Embryonic facial prominence (tissue), 1 donor: ENCODE data around the gene SLC39A12.

Source experiments
- DNase-seq: peaks from one replicate; pipeline ENCODE4 v3.0.0-alpha.2; 2016; ENCODE audit errors: extremely low spot score

SLC39A12 gene

DNA sequence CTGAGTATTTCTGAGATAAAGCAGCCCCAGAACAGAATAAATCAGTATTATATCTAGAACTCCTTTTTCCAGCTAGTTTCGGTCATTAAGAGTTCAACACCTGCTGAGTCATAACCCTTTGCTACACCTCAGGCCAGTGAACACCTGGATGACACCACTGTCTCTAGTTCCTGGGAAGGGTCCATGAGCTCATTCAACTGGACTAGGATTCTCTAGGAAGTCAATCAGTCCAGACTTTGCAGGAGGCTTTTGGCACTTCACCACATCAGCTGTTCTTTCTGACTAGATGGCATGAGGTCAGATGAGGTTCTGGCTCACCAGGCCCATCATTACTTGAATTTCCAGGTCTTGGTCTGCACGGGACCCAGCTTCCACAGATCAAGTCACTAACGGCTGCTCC is 11.7 kb downstream of the SLC39A12 start:
- no peak for DNase-seq

DNA sequence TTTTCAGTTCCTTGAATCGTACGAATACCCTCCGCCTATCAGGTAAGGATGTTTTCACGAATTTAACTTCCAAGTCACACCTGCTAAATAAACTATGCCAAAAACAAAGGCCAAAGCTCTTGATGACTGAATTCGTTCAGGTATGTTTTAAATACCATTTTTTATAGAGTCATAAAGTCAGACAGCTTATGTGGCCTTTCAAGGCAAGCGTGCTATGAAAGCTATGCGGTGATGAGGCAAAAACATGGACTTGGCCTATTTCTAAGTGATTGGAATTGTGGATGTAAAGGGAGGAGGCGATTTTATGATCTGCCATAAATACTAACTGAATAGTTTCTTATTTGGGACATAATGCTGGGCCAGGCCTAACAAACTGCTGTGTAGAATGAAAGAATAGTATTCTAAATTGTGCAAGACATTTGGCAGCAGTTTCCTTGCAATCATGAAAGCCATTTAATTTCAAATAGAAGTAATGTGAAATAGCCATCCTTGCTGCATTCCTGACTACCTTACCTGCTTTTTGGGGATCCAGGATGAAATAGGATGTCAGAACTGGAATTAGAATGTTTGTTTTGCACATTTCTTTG is 14.0 kb downstream of the SLC39A12 start:
- no peak for DNase-seq

DNA sequence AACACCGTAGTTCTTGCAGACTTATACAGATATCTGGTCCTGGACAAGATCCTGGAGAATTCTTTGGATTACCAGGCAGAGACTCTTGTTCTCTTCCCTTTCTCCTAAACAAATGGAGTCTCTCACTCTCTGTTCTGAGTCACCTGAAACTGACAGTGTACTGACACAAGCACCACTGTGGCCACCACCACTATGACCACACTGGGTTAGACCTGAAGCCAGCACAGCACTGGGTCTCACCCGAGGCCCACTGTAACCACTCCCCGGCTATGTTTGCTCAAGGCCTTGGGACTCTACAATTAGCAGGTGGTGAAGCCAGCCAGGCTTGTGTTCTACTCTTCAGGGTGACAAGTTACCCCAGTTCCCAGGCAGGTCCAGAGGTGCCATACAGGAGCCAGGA is 22.8 kb downstream of the SLC39A12 start:
- DNase-seq: no peak

DNA sequence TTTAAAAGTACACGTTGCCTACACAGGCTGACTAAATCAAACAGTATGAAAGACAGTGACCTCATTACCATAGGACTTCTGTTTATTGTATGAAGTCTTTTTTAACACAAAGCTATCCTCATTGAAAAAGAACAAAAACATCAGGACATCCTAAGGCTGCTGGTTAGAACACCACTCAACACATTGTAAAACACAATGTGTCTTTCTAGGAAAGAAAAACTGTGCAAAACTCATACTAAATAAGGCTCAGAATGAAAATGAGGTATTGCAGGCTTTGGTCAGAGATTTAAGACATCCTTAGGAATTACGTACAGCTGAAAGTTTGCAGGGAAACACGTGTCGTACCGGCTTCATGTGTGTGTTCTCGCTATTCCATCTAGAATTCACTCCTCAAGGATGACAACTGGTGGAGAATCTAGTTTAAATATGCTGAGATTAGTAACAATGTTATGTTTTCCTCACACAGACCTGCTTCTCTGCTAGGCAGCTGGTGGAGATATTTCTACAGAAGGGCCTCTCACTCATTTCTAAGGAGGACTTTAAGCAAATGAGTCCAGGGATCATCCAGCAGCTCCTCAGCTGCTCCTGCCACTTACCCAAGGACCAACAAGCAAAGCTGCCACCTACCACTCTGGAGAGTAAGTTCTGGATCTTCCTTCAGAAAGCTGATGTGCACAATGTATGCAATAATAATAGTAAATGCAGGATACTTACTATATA is 29.3 kb downstream of the SLC39A12 start:
- DNase-seq: no peak

DNA sequence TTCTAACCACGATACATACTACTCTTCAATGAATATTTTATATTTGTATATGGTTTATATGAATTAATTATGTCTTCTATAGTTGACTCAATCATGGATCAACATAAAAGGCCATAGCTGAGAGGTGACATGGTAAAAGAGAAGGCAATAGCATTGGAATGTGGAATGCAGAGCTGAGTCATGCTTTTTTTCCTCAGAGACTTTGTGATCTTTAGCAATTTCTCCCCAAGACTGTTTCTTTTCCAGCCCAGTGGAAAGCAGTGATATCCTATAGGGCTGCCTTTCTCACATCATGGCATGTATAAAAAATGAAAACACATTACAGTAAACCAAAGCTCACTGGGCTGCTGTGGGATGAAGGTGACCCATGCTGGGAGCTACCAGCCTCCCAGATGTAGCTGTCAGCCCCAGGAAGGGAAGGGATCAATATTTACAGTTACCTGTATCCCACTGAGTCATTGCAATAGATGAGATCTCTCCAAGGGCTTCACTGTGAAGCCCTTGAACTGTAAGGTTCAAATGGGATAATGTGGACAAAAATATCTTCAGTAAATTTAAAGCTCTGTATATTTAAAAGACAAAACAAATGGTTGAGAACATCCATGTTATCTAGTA is 30.2 kb downstream of the SLC39A12 start:
- DNase-seq: no peak

DNA sequence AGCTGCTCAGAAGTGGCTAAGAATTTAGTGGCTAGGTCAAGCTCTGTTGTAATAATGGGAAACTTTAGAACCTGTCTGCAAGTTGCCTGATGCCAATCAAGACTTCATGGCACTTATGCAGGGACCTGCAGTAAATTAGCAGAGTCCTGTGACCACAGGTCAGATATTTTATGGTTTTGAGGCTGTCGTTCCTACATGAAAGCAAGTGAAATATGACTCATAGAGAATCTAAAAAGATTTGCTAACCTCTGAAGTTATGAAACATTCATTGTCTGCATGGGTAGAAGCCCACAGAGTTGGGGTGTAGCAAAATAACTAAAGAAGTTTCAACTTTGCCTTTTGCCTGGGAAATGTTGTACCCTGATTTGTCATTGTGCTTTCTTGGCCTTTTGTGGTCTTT is 32.3 kb downstream of the SLC39A12 start:
- DNase-seq: no peak

DNA sequence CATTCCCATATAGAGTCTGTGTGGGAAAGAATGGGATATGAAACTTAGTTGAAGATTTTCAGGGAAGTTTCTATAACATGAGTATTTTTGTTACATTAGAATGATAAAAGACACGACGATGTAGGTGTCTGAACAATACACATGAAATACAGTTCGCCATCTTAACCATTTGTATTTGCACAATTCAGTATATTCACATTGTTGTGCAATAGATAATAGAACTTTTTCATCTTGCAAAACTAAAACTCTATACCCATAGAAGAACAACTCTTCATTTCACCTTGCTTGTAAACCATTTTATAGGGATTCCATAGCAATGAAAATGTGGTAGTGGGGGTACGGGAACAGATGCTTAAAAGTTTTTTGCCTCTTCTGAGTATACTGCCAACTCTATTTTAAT is 32.8 kb downstream of the SLC39A12 start:
- DNase-seq: no peak

DNA sequence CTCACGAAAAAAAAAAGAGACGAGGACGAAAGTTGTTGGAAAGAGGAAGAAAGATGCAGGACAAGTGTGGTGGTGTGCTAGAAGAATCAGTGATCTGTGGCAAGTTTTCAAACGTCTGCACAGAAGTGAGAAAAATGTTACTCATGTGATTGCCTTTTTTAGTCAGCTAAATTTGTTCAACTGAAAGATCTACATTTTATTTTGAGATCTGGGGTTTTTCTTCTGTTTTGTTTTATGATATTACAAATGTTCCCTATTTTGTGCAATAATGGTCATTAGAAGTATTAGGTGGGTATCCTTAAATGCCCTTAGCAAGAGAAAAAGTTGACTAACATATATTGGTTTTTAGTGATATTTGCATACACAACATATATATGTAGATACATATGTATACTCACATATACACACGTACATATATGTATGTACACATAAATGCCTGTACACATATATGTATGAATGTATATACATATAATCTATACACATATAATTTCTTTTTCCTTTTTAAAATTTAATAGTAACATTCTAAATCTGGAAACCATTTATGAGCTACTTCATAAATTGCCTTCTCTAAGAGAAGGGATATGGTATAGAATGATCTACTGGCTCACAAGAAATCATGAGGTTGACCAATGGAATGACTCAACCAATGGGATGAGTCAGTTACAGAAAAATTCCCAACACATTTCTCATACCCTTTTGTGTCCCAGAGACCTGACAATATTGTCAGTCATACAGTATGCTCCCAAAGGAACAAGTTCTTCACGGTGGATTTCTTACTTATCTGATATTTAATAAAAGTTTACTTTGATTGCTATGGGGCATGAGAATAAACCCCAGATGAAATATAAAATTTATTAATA is 38.4 kb downstream of the SLC39A12 start:
- no peak for DNase-seq

DNA sequence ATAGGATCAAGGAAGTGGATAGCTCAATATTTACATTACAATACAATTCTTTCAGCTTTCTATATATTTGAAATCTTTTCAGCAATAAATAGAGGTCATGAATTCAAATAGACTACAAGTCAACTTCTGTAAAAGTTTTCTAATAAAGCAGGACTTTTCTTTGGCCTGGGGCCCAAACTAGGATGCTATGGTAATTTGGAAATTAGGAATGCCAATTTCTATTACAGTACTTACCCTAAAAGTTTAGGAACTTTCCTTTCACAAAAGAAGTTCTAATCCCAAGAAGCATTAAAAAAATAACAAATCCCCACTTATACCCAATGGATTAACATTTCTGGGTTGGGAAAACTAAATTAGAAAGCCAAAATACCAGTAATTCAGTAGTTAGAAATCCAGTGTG is 40.5 kb downstream of the SLC39A12 start:
- DNase-seq: no peak

DNA sequence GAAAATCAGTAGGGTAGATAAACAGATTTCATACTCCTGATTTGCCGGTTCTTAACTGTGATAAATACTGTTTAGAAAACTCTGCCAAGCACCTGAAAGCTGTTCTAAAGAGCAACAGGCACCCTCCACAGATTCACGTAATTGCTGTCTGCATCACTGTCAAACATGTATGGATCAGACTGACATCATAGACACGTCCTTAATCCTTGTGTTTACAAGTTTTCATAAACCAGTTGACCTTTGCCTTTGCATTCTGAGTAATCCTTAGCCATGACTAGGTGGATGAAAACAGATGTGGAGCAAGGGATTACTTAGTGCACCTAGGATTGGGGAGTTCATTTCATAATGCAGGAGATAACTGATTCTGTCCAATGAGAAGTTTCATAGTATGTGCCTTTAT is 41.6 kb downstream of the SLC39A12 start:
- DNase-seq: no peak

DNA sequence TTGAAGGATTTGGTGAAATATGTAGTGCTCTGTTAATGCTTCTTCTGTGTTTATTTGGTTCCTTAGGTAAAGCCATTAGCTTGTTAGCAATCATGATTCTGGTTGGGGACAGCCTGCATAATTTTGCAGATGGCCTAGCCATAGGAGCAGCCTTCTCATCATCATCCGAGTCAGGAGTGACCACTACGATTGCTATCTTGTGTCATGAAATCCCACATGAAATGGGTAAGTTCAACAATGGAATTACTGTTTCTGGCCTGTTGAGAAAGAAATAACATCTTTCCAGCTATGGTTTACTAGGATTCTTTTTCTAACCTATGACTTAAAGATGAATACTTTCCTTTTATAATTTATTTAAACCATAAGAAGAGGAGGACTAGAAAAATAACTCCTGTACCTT is 48.9 kb downstream of the SLC39A12 start:
- no peak for DNase-seq

DNA sequence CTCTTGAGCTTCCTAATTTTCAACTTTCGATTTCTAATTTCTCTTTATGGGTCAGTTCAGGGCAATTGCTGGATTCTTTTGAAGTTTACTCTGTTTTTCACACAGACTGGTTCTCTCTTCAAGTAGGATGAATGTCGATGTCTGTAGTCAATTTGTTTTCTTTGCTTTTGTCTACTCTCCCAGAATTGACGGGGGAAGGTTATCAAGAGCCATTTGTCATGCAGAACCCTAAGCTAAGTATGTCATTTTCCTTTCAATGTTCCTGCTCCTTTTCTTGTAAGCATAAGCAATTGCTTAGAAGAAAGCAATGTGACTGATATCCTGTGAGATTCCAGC is 53.7 kb downstream of the SLC39A12 start:
- no peak for DNase-seq

DNA sequence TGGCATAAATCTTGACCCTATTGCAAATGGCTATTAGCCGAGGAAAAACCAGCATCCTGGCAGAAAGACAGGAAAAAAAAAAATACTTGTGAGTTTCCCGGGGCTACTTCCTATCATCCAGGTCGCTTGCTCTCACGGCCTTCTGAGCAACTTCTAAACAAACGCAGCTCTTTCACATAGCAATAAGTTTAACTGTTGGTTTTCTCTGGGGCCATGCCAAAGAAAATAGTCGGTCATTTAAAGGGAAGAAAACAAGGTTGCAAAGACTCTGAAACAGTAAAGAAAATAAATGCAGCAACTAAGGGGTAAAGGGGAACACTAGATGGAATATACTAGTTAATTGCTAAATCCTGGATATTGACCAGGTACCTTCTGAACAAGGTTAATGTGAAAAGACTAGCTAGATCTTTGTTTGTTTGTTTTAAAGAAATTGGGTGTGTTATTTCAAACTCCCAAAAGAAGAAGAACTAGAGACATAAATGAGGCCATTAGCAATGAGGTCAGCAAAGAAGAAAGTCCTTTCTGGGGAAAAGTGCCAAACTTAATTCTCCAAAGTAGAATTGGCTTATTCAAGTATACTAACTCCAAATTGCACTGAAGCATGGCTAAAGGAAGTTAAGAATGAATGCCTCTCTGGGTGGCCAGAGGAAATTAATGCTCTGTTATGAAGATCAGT is 54.2 kb downstream of the SLC39A12 start:
- DNase-seq: no peak

DNA sequence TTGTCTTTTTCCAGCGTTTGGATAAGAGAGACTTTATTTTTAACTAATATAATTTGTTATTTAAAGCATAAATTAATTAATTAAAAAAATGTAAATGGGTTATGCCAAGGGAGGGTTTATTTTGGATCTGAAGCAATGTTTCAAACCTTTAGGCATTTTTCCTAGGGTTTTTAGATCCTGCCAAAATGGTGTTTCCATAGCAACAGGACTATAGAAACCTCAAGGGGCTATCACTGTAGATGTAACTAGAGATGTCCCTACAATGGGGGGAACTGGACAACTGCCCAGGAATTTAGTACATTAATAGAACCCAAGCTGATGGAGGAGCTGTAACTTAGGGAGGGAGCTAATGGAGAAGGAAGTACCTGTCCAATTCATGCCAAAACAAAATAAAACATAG is 57.3 kb downstream of the SLC39A12 start:
- DNase-seq: no peak

DNA sequence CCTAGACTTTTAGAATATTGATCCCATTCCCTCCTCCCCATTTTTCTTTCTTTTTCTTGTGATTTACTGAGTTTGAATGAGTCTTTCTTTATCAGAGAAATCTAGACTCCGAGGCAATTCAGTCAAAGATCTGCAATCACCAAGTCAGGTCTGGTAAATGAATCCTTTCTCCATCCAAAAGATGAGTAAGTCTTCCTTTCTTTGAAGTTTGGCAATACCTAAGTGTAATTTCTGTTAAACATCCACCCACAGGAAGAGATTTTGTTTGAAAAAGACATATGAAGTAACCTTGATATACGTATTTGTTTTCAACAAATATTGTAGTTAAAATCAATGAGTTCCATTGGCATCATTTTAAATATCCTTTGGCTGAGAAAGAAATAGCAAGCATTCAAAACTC is 58.3 kb downstream of the SLC39A12 start:
- DNase-seq: no peak

DNA sequence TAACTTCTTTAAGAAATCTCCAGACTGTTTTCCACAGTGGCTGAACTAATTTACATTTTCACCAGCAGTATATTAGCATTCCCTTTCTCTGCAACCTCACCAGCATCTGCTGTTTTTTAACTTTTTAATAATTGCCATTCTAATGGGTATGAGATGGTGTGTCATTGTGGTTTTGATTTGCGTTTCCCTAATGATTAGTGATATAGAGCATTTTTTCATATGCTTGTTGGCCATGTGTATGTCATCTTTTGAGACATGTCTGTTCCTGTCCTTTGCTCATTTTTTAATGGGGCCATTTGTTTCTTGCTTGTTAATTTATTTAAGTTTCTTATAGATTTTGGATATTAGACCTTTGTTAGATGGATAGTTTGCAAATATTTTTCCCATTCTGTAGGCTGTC is 68.8 kb downstream of the SLC39A12 start:
- DNase-seq: no peak

DNA sequence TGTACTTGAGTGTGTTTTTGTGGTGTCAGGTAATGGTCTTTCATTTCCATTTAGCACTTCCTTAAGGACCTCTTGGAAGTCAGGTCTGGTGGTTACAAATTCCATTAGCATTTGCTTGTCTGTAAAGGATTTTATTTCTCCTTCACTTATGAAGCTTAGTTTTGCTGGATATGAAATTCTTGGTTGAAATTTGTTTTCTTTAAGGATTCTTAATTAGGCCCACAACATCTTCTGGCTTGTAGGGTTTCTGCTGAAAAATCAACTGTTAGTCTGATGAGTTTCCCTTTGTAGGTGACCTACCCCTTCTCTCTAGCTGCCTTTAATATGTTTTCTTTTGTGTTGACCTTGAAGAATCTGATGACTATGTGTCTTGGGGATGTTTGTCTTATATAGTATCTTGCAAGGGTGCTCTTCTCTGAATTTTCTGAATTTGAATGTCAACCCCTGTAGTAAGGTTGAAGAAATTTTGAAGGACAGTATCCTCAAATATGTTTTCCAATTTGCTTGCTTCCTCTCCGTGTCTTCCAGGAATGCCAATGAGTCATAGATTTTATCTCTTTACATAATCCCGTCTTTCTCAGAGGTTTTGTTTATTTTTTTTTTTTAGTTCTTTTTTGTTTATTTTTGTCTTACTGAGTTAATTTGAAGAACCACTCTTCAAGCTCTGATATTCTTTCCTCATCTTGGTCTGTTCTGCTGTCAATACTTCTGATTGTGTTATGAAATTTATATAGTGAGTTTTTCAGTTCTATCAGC is 70.2 kb downstream of the SLC39A12 start:
- DNase-seq: no peak

DNA sequence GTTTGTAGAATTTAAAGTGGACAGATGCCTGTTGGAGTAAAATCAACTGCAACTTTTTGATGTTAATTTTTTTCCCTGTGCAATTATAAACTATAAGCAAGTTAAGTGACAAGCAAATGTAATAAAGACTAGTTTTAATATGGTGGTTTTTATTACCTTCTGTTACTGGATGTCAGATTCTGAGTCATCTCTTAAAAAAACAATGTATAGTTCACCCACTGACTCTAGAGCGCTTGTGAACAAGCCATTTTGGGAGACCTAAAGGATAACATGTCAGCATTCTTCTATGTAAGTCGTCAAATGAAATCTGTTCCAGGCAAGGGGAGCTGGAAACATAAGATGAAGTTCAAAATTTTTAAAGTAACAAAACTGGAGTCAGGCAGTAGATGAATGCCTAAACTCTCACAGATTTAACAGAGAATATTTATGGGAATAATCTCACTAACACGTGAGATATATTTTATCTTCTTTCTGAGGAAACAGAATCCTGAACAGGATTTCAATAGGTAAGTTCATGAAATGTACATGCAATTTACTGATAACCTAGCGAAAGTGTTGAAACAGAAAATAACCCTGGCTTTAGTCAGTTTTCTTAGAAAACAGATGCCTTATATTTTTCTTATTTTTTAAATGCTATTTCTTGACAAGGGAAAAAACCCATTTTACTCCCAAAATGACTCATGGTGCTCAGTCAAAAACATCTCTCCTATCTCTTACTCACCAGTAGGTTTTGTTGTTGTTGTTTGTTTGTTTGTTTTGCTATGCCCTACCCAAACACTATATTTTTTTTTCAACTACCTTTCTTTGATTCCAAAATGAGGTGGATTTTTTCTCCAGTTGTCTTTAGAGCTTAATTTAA is 91.7 kb downstream of the SLC39A12 start:
- DNase-seq: no peak

DNA sequence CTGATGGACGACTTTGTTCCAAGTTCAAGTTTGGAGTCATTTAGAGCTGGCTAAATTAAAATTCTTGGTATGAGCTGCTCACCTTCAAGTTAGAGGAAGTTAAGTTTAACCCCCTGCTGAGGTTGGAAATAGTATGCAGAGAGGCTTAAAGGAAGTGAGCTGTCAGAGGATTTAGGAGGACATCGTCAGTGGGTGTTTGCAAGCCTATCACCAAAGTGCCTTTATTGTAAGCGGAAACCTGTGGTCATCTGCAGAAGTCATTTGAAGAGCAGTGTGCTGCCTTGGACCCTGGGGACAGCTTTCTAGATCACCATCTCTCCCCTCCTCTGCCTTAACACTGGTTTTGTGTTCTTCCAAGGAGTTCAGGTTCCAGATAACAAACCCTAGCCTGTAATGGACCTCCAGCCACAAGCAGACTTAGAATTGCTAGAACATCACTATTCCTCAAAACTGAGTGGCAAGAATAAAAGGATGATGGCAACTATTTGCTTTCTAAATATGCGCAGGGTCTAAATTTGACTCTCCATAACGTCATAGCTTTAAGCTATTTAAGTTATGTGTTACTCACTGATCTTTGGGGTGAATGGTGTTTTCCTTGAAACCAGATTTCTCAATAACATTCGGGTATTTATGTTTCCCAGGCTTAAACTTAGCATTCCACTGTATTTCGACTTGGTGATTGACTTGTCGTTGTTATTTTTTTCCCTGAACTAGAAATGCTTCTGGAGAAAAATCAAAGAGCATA is 93.4 kb downstream of the SLC39A12 start:
- no peak for DNase-seq

DNA sequence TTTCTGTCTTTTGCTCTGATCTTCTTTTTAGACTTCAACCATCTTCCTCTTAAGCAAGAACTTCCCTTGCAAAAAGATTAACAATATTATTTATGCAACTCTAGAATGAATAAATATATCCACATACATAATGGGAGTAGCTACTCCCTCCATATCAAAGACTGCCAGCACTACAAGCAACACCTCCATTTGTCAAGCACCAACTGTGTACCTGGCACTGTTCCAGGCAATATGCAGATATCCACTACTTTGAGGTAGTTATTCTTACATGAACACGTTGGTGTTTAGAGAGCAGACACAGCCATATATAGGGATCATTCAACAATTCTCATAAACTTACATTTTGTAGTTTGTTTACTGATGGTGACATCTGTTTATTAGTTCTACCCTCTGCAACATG is 104.9 kb downstream of the SLC39A12 start:
- DNase-seq: no peak
